Upper lobe of right lung (tissue), 1 donor: ENCODE measurements around the gene TBC1D23. TPM values are rescaled to one million over a fixed set of nuclear protein-coding genes. Genes with fewer than 3 reads are reported as not detected.
"Not testable (repeated sequence)": the region's sequence is repeated elsewhere in the genome, so short reads cannot be mapped to it uniquely, and the experiment has no call there.

Experiments
- ATAC-seq: fragments of 200-7000 bp; cut with Tn5 transposase; one replicate; pipeline ENCODE4 v1.9.1; 2020; ENCODE audit warnings: mild to moderate bottlenecking, moderate library complexity
- DNase-seq: peaks from one replicate; pipeline ENCODE4 v3.0.0-alpha.2; 2020
- H3K27ac ChIP-seq: fragments of 200-600 bp; one replicate; pipeline ENCODE4 v1.8.0; 2022
- H3K27me3 ChIP-seq: fragments of 200-600 bp; one replicate; pipeline ENCODE4 v1.8.0; 2022; ENCODE audit warnings: mild to moderate bottlenecking
- H3K36me3 ChIP-seq: fragments of 200-600 bp; one replicate; pipeline ENCODE4 v1.8.0; 2022
- H3K4me1 ChIP-seq: fragments of 200-600 bp; one replicate; pipeline ENCODE4 v1.8.0; 2022
- H3K4me3 ChIP-seq: fragments of 200-600 bp; one replicate; pipeline ENCODE4 v1.8.0; 2022; ENCODE audit warnings: mild to moderate bottlenecking
- H3K9me3 ChIP-seq: fragments of 200-600 bp; one replicate; pipeline ENCODE4 v1.8.0; 2022
- intact Hi-C: fragments of 100-400 bp; cut with DNase I; formaldehyde crosslinking; loops from one replicate; pipeline ENCODE4 v1.11.0; 2022
- total RNA-seq: library from RNA; stranded (reverse); fragmentation: NEBNext Ultra II Directional; extraction: Animal tissue kit (Norgen Biotek cat#: 25700); gene quantifications from one replicate; pipeline ENCODE4 v1.2.1, GENCODE V29; 2021
- TF ChIP-seq, protein P1 (sequence below): fragments of 200-600 bp; IDR thresholded peaks from one replicate; pipeline ENCODE4 v1.8.0; 2022; ENCODE audit warnings: antibody characterized with exemption
- donor health status: DM: no; HTN: yes; CAD: no; lungs with severe emphysema.

The TBC1D23 gene
- total RNA-seq, 1 donor from 2014 or later, result 47.4 TPM

DNA sequence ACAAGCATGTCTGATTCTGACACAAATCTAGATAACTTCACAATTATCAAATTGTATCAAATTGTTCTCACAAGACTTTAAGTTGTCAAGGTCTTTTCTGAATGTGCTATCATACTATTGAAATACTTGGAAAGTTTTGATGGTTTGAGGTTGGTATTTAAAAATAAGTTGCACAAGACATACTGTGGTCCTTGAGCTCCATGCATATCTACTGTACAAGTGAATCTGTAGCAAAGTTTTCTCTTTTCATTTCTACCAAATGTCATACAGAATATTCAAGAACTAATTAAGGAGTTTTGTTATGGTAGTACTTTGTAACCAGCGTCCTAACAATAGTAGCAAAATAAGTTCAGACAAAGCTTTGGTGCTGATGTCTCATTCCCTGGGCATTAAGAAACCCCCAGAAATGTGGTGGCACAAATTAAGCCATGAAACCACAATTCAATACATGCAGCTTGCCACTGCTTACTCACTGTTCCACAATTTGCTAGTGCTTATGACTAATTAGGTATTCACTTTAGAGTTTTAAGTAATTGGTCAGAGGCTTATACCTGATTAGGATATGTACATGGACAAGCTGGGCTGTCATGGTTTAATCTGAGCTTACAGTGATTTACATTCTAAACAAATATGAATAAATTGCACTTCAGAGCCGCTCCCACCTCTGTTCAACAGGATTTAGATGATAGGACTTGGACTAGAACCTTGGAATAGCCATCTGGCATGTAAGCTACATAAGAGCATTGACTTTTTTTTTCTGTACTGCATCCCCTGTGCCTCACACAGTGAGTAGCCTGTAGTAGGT lies 8.8 kb downstream of the TBC1D23 start:
- Histone ChIP-seq H3K27ac (no peak overlapping the region), H3K27me3 (no peaks in the 10 kb centered on the region), H3K4me3 (no peak overlapping the region), H3K4me1 (peaks cover 9% of the 10 kb centered on the region), H3K36me3 (no peaks in the 10 kb centered on the region), H3K9me3 (no peaks in the 10 kb centered on the region)
- ATAC-seq (no peak), DNase-seq (no peak)
- TF ChIP-seq, protein P1, sequence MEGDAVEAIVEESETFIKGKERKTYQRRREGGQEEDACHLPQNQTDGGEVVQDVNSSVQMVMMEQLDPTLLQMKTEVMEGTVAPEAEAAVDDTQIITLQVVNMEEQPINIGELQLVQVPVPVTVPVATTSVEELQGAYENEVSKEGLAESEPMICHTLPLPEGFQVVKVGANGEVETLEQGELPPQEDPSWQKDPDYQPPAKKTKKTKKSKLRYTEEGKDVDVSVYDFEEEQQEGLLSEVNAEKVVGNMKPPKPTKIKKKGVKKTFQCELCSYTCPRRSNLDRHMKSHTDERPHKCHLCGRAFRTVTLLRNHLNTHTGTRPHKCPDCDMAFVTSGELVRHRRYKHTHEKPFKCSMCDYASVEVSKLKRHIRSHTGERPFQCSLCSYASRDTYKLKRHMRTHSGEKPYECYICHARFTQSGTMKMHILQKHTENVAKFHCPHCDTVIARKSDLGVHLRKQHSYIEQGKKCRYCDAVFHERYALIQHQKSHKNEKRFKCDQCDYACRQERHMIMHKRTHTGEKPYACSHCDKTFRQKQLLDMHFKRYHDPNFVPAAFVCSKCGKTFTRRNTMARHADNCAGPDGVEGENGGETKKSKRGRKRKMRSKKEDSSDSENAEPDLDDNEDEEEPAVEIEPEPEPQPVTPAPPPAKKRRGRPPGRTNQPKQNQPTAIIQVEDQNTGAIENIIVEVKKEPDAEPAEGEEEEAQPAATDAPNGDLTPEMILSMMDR, result no peak
- intact Hi-C loops, result no loop called here

DNA sequence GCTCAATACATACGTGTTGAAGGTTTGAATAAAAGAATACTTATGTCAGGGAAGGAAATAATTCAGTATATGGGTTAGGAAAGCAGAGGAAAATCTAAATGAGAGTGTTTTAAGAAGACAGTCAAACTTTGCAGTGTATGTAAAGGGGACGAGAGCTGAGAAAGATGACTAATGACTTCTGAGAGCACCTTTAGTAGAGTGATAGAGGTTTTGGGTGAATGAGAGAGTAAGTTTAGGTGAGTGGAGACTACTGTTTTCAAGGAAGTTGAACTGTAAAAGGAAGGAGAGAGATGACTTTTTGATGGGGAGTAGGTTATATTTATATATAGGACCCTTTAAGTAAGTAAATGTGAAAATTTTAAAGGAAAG lies 9.4 kb downstream of the TBC1D23 start:
- Histone ChIP-seq H3K9me3 (no peaks in the 10 kb centered on the region), H3K4me3 (no peak overlapping the region), H3K27ac (no peak overlapping the region), H3K4me1 (peaks cover 9% of the 10 kb centered on the region), H3K36me3 (no peaks in the 10 kb centered on the region), H3K27me3 (no peaks in the 10 kb centered on the region)
- intact Hi-C loops, result no loop called here
- ATAC-seq, result no peak
- TF ChIP-seq, protein P1, result no peak
- DNase-seq, result no peak

DNA sequence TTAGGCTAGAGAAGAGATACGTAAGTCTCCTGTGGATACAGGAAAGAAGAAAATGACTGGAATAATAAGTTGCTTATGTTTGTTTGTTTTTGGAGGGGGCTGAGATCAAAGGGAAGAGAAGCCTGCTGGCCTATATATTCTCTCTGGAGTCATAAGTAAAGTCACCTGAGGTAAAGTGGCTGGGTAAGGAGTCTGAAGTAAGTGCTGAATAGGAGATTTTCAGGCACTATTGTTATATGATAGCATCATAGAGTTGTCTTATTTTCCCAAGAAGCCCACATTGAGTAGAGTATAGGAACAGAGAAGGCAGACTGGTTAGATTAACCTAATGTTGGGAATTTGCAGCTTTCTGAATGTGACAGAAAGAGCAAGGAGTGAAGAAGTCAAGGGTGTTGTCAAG lies 10.7 kb downstream of the TBC1D23 start:
- intact Hi-C loops, result no loop called here
- H3K27ac ChIP-seq, result no peak overlapping the region
- H3K4me1 ChIP-seq, result peaks cover 9% of the 10 kb centered on the region
- no peaks in the 10 kb centered on the region for H3K9me3 ChIP-seq
- ATAC-seq (no peak), DNase-seq (no peak)
- no peaks in the 10 kb centered on the region for H3K27me3 ChIP-seq
- H3K4me3 ChIP-seq, result no peak overlapping the region
- H3K36me3 ChIP-seq, result no peaks in the 10 kb centered on the region
- TF ChIP-seq, protein P1, result no peak

DNA sequence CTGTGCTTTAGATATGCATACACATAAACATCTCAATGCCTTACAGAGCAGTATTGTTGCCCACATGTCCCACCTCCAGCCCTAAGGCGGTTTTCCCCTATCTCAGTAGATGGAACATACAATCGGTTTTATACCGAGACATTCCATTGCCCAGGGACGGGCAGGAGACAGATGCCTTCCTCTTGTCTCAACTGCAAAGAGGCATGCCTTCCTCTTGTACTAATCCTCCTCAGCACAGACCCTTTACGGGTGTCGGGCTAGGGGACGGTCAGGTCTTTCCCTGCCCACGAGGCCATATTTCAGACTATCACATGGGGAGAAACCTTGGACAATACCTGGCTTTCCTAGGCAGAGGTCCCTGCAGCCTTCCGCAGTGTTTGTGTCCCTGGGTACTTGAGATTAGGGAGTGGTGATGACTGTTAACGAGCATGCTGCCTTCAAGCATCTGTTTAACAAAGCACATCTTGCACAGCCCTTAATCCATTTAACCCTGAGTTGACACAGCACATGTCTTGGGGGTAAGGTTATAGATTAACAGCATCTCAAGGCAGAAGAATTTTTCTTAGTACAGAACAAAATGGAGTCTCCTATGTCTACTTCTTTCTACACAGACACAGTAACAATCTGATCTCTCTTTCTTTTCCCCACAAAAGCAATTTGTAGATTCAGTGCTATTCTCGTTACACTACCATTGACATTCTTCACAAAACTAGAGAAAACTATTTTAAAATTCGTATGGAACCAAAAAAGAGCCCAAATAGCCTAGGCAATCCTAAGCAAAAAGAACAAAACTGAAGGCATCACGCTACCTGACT lies 12.2 kb downstream of the TBC1D23 start:
- intact Hi-C loops, H3K36me3 ChIP-seq, H3K4me3 ChIP-seq, H3K9me3 ChIP-seq, H3K27ac ChIP-seq, H3K27me3 ChIP-seq, H3K4me1 ChIP-seq, ATAC-seq, DNase-seq: not testable (repeated sequence)

DNA sequence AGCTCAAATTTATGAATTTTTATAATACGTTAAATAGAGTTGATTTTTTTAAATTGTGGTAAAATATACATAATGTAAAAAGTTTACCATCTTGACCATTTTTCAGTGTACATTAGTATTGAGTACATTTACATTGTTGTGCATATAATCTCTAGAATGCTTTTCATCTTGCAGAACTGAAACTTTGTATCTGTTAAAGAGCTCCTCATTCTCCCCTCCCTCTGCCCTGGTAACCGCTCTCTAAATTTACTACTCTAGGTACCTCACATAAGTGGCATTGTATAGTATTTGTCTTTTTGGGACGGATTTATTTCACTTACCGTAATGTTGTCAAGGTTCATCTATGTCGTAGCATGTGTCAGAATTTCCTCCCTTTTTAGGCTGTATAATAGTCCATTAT lies 13.6 kb downstream of the TBC1D23 start:
- Histone ChIP-seq H3K4me1 (peaks cover 8% of the 10 kb centered on the region), H3K9me3 (no peaks in the 10 kb centered on the region), H3K27ac (no peak overlapping the region), H3K4me3 (no peak overlapping the region), H3K36me3 (no peaks in the 10 kb centered on the region), H3K27me3 (no peaks in the 10 kb centered on the region)
- DNase-seq (no peak), ATAC-seq (no peak)
- TF ChIP-seq, protein P1, result no peak
- intact Hi-C loops, result no loop called here

DNA sequence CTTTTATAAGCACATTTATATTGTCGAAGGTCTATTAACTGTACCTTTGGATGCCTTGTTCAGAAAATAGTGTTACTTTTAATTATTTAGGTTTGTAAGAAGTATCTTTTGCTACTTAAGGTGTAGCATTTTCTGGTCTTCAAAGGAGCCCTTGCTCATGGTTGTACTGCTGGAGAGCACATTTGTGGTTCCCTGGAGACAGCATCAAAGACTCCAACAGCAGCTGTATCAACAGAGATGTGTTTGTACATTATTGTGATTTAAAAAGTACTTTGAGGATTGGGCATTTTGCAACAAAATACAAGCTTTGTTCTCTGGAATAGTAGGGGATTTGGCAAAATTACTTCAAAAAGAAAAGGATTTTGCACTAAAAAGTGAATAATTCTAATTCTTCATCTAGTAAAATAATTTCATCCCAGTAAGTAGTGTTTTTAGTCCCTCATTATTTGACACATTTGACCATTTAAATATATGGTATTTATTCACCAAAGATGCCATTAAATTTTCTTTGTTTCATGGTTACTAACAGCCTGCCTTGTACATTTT lies 16.5 kb downstream of the TBC1D23 start:
- intact Hi-C loops, result no loop called here
- no peaks in the 10 kb centered on the region for H3K9me3 ChIP-seq
- no peak for DNase-seq
- no peak overlapping the region for H3K4me3 ChIP-seq
- H3K4me1 ChIP-seq, result no peaks in the 10 kb centered on the region
- ATAC-seq, result no peak
- H3K27ac ChIP-seq, result no peak overlapping the region
- no peaks in the 10 kb centered on the region for H3K27me3 ChIP-seq
- TF ChIP-seq, protein P1, result no peak
- H3K36me3 ChIP-seq, result peaks cover 27% of the 10 kb centered on the region
